Lower lobe of right lung (tissue), 2 donors: ENCODE measurements around the gene MARCO. TPM values are rescaled to one million over a fixed set of nuclear protein-coding genes. Genes with fewer than 3 reads are reported as not detected.
"Not testable (repeated sequence)": the region's sequence is repeated elsewhere in the genome, so short reads cannot be mapped to it uniquely, and the experiment has no call there.

Experiments
- ATAC-seq, 2 donors: fragments of 200-7000 bp; cut with Tn5 transposase; one replicate each; pipeline ENCODE4 v1.9.1; 2020 to 2022; ENCODE audit warnings: mild to moderate bottlenecking in 2 of 2, moderate library complexity in 2 of 2
- DNase-seq: peaks from one replicate; pipeline ENCODE4 v3.0.0-alpha.2; 2020
- H3K27ac ChIP-seq: fragments of 200-600 bp; one replicate; pipeline ENCODE4 v1.8.0; 2022
- H3K27me3 ChIP-seq: fragments of 200-600 bp; one replicate; pipeline ENCODE4 v1.8.0; 2022; ENCODE audit warnings: low read depth
- H3K36me3 ChIP-seq: fragments of 200-600 bp; one replicate; pipeline ENCODE4 v1.8.0; 2022; ENCODE audit warnings: mild to moderate bottlenecking
- H3K4me1 ChIP-seq: fragments of 200-600 bp; one replicate; pipeline ENCODE4 v1.8.0; 2022
- H3K4me3 ChIP-seq: fragments of 200-600 bp; one replicate; pipeline ENCODE4 v1.8.0; 2022; ENCODE audit warnings: mild to moderate bottlenecking
- H3K9me3 ChIP-seq: fragments of 200-600 bp; one replicate; pipeline ENCODE4 v1.8.0; 2022
- intact Hi-C: fragments of 100-400 bp; cut with DNase I; formaldehyde crosslinking; loops from one replicate; pipeline ENCODE4 v1.11.0; 2022
- total RNA-seq: library from RNA; stranded (reverse); fragmentation: NEBNext Ultra II Directional; extraction: Animal tissue kit (Norgen Biotek cat#: 25700); gene quantifications from one replicate; pipeline ENCODE4 v1.2.1, GENCODE V29; 2021
- TF ChIP-seq, protein P1 (sequence below): fragments of 200-600 bp; IDR thresholded peaks from one replicate; pipeline ENCODE4 v1.8.0; 2022; ENCODE audit warnings: antibody characterized with exemption, mild to moderate bottlenecking
- donor health status: DM: no; HTN: yes; CAD: no; lungs with severe emphysema.

The MARCO gene
- total RNA-seq, 1 donor from 2014 or later, result 491 TPM

DNA sequence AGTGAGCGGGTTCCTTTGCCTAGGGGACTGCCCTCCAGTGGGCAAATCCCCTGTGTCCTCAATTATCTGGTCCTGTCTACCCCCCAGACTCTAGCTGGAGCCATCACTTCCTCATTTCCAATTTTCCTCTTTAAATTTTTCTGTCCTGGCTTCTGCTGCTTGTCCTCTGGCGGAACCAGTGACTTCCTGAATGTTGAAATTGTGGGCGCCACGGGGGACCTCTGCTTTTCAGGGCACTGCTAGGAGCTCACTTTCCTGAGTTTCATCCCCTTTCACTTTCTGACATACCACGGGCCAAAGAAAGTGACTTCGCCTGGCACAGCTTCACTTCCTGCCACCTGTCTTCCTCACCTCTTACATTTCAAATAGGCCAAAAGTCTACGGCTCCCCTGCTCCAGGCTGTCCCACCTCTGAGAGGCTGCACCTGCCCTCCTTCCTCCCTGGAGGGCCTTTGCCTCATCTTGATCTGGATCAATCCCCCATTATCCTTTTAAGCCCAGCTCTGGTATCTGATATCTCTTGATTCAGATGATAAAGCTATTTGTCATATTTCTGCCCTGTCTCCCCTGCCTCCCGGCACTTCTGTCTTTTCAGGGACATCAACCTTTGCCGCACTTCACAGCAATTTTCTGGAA is 1.4 kb upstream of the MARCO start:
- Histone ChIP-seq H3K4me3 (no peak overlapping the region), H3K27me3 (no peaks in the 10 kb centered on the region), H3K27ac (peak overlapping the region; percentile 28), H3K9me3 (no peaks in the 10 kb centered on the region), H3K36me3 (no peaks in the 10 kb centered on the region), H3K4me1 (peaks cover 8% of the 10 kb centered on the region)
- intact Hi-C loops, result no loop called here
- ATAC-seq (peak; percentile 59 to 61), DNase-seq (peak; percentile 71)
- TF ChIP-seq, protein P1, sequence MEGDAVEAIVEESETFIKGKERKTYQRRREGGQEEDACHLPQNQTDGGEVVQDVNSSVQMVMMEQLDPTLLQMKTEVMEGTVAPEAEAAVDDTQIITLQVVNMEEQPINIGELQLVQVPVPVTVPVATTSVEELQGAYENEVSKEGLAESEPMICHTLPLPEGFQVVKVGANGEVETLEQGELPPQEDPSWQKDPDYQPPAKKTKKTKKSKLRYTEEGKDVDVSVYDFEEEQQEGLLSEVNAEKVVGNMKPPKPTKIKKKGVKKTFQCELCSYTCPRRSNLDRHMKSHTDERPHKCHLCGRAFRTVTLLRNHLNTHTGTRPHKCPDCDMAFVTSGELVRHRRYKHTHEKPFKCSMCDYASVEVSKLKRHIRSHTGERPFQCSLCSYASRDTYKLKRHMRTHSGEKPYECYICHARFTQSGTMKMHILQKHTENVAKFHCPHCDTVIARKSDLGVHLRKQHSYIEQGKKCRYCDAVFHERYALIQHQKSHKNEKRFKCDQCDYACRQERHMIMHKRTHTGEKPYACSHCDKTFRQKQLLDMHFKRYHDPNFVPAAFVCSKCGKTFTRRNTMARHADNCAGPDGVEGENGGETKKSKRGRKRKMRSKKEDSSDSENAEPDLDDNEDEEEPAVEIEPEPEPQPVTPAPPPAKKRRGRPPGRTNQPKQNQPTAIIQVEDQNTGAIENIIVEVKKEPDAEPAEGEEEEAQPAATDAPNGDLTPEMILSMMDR, result no peak

DNA sequence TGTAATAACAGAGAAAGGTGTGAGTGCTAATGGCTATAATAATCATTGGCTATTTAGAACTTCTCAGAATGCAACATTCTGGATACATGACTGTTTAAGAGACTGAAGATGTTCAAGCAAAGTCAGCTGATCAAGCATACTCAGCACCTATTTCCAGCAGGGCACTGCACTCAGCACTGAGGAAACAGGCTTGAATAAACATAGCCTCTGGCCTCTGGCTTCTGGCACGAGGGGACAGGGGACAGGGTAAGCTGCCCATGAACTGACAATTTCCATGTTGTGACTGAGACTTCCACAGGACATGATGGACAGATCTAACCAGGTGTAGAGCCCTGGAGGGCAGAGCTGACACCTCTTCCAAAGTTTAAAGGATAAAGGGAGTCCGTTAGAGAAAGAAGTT is 1.3 kb downstream of the MARCO start:
- no peak for ATAC-seq
- Histone ChIP-seq H3K27me3 (no peaks in the 10 kb centered on the region), H3K4me1 (peaks cover 8% of the 10 kb centered on the region), H3K27ac (no peak overlapping the region), H3K9me3 (no peaks in the 10 kb centered on the region), H3K36me3 (no peaks in the 10 kb centered on the region), H3K4me3 (peak overlapping the region; percentile 34)
- intact Hi-C loops, result no loop called here
- DNase-seq, result no peak
- TF ChIP-seq, protein P1, result no peak

DNA sequence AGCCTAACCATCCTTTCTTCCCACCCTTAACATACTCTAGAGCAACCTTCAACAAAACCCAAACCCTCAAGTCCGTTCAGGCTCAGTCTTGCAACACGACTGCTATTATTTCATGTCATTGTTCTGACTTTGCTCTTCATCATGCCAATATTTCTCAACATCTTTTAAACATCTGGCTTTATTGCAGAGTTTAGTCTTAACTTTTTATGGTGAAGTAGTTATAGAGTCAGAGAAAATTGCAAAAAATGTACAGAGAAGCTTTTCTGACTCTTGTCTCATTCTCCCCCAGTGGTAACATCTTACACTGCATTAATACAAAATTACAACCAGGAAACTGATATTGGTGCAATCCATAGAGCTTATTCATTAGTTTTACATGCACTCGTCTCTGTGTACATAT is 3.9 kb downstream of the MARCO start:
- no peak for DNase-seq
- no peak for ATAC-seq
- H3K4me3 ChIP-seq, result no peak overlapping the region
- intact Hi-C loops, result no loop called here
- H3K27me3 ChIP-seq, result no peaks in the 10 kb centered on the region
- TF ChIP-seq, protein P1, result no peak
- H3K9me3 ChIP-seq, result no peaks in the 10 kb centered on the region
- H3K27ac ChIP-seq, result no peak overlapping the region
- no peaks in the 10 kb centered on the region for H3K36me3 ChIP-seq
- peaks cover 7% of the 10 kb centered on the region for H3K4me1 ChIP-seq

DNA sequence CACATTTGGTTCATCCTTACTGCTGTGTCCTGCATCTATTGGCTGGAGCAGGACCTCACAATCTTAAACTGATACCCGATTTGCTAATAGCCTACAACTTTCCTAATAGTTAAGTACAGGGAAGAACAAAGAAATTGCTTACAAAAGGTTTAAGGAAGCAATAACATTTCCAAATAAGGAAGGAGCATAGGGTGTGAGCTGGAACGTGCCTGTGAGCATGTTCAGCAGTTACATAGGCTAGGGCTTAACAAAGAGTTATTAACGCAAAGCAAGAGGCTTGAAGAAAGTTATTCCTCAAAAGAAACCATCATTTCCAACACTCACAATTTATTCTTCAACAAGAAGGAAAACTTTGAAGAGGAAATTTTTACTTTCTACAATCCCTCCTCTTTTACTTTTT is 6.3 kb downstream of the MARCO start:
- DNase-seq, H3K27ac ChIP-seq, H3K27me3 ChIP-seq, intact Hi-C loops, H3K36me3 ChIP-seq, H3K9me3 ChIP-seq, H3K4me1 ChIP-seq, H3K4me3 ChIP-seq, ATAC-seq: not testable (repeated sequence)

- intact Hi-C loops, result no loop called here
- no peak for DNase-seq
- no peaks in the 10 kb centered on the region for H3K36me3 ChIP-seq
- H3K4me3 ChIP-seq, result no peak overlapping the region
- TF ChIP-seq, protein P1, result no peak
- ATAC-seq, result peak; percentile 60 to 63
- peaks cover 4% of the 10 kb centered on the region for H3K4me1 ChIP-seq
- peaks cover 8% of the 10 kb centered on the region for H3K9me3 ChIP-seq
- no peaks in the 10 kb centered on the region for H3K27me3 ChIP-seq
- H3K27ac ChIP-seq, result peak overlapping the region; percentile 73
Measured at GRCh38 chr2:118954297-118955060, 12.5 kb downstream of the MARCO start.

GRCh38 chr2:118965737-118966136 is 23.7 kb downstream of the MARCO start:
- H3K9me3 ChIP-seq, result no peaks in the 10 kb centered on the region
- intact Hi-C loops, result no loop called here
- peaks cover 4% of the 10 kb centered on the region for H3K4me1 ChIP-seq
- TF ChIP-seq, protein P1, result no peak
- no peak overlapping the region for H3K4me3 ChIP-seq
- ATAC-seq (no peak), DNase-seq (no peak)
- no peaks in the 10 kb centered on the region for H3K36me3 ChIP-seq
- no peaks in the 10 kb centered on the region for H3K27me3 ChIP-seq
- H3K27ac ChIP-seq, result no peak overlapping the region
